Measurements from ENCODE around the gene CNTRL.

The CNTRL gene

GRCh38 chr9:121141306-121141705, 66.6 kb downstream of the CNTRL start:
- DNase-seq (ENCODE audit: low read depth) = no peak
- TF ChIP-seq, protein P1, sequence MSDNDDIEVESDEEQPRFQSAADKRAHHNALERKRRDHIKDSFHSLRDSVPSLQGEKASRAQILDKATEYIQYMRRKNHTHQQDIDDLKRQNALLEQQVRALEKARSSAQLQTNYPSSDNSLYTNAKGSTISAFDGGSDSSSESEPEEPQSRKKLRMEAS (IDR thresholded peaks at IDR 0.05; ENCODE audit: low read depth, low read length) = no peak
- TF ChIP-seq MYC (IDR thresholded peaks at IDR 0.05; ENCODE audit: low read depth, low read length) (no peak), CTCF (IDR thresholded peaks at IDR 0.05; ENCODE audit: low read depth, low read length) (no peak), POLR2A (IDR thresholded peaks at IDR 0.05; ENCODE audit: extremely low read depth, insufficient read length) (no peak)
- H3K4me3 ChIP-seq (ENCODE audit: low read depth, low read length) = no peak overlapping the region

DNA sequence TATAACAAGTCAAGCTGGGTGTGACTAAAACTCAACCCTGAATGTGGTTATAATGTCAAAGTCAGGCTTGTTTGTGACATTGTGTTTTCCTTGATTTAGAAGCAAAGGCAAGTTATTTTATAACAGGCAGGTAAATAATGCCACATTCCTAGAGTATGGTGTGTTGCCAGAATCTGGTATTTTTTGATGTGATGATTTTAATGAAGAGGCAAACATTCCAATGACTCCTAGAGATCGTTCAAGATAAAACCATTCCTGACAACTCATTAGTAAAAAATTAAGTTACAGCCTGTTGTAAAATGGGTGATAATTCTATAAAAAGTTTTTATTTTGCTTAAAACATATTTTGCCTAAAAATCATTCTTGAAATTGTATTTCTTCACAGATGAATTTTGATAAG, 67.0 kb downstream of the CNTRL start:
- no peak overlapping the region for H3K4me3 ChIP-seq (ENCODE audit: low read depth, low read length)
- TF ChIP-seq MYC (IDR thresholded peaks at IDR 0.05; ENCODE audit: low read depth, low read length) (no peak), CTCF (IDR thresholded peaks at IDR 0.05; ENCODE audit: low read depth, low read length) (no peak), POLR2A (IDR thresholded peaks at IDR 0.05; ENCODE audit: extremely low read depth, insufficient read length) (no peak)
- TF ChIP-seq, protein P1 (IDR thresholded peaks at IDR 0.05; ENCODE audit: low read depth, low read length) = no peak
- DNase-seq (ENCODE audit: low read depth) = no peak

- TF ChIP-seq CTCF (IDR thresholded peaks at IDR 0.05; ENCODE audit: low read depth, low read length) (no peak), POLR2A (IDR thresholded peaks at IDR 0.05; ENCODE audit: extremely low read depth, insufficient read length) (no peak), MYC (IDR thresholded peaks at IDR 0.05; ENCODE audit: low read depth, low read length) (no peak)
- TF ChIP-seq, protein P1 (IDR thresholded peaks at IDR 0.05; ENCODE audit: low read depth, low read length) = no peak
- no peak overlapping the region for H3K4me3 ChIP-seq (ENCODE audit: low read depth, low read length)
- no peak for DNase-seq (ENCODE audit: low read depth)
These were observed 69.0 kb downstream of the CNTRL start for GRCh38 chr9:121143771-121144170.

DNA sequence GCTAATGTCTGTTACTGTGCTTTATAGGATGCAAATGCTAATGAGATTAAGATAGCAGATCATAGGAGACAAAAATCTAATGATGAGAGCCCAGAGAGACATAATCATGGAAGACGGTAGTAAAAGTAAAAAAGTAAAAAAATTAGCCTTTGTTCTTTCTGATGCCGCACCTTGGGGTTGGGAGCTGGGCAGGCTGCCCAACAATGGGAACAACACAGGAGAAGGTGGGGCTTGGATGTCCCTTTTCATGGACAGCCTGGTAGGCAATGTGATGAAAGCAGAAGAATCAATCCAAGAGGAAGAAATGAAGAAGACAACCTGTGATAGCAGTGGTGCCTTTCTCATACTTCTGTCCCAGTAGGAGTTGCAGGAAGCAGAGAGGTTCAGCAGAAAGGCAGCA, 69.7 kb downstream of the CNTRL start:
- DNase-seq (ENCODE audit: low read depth) = no peak
- TF ChIP-seq, protein P1 (IDR thresholded peaks at IDR 0.05; ENCODE audit: low read depth, low read length) = no peak
- no peak for TF ChIP-seq CTCF (IDR thresholded peaks at IDR 0.05; ENCODE audit: low read depth, low read length)
- no peak for TF ChIP-seq MYC (IDR thresholded peaks at IDR 0.05; ENCODE audit: low read depth, low read length)
- TF ChIP-seq POLR2A (IDR thresholded peaks at IDR 0.05; ENCODE audit: extremely low read depth, insufficient read length) = no peak

DNA sequence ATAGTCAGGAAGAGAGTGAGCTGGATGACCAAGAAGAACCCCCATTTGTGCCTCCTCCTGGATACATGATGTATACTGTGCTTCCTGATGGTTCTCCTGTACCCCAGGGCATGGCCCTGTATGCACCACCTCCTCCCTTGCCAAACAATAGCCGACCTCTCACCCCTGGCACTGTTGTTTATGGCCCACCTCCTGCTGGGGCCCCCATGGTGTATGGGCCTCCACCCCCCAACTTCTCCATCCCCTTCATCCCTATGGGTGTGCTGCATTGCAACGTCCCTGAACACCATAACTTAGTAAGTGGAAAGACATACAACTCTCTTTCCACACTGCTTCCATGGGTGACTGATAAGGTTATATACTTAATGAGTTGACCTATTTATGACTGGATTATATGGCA, 75.4 kb downstream of the CNTRL start:
- TF ChIP-seq MYC (IDR thresholded peaks at IDR 0.05; ENCODE audit: low read depth, low read length) (no peak), CTCF (IDR thresholded peaks at IDR 0.05; ENCODE audit: low read depth, low read length) (no peak), POLR2A (IDR thresholded peaks at IDR 0.05; ENCODE audit: extremely low read depth, insufficient read length) (no peak)
- TF ChIP-seq, protein P1 (IDR thresholded peaks at IDR 0.05; ENCODE audit: low read depth, low read length) = no peak

More for the DNA sequence above, 69.7 kb downstream of the CNTRL start:
- no peak overlapping the region for H3K4me3 ChIP-seq (ENCODE audit: low read depth, low read length)

DNA sequence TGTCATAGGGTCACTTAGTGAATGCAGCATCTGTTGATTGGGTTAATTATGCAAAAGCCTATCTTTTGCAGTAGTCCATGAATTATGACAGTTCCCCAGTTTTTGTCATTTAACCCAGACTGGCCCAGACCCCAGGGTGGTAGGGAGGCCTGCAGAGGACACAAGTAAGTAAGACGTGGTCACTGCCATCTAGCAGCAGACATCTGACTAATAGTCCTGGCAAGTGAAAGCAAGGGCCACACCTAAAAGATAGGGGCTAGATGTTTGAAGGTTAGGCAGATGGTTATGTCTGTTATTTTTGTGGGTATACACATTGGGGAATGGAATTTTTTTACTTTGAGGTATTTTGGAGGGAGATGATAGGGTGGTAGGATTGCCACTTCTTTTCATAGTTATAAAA, 78.9 kb downstream of the CNTRL start:
- H3K4me3 ChIP-seq (ENCODE audit: low read depth, low read length) = no peak overlapping the region
- no peak for TF ChIP-seq CTCF (IDR thresholded peaks at IDR 0.05; ENCODE audit: low read depth, low read length)
- no peak for DNase-seq (ENCODE audit: low read depth)

More for the DNA sequence above, 75.4 kb downstream of the CNTRL start:
- no peak overlapping the region for H3K4me3 ChIP-seq (ENCODE audit: low read depth, low read length)
- DNase-seq (ENCODE audit: low read depth) = no peak

All from NB4 (cell line).